ENCODE measurements around the gene DPEP3.

DNA sequence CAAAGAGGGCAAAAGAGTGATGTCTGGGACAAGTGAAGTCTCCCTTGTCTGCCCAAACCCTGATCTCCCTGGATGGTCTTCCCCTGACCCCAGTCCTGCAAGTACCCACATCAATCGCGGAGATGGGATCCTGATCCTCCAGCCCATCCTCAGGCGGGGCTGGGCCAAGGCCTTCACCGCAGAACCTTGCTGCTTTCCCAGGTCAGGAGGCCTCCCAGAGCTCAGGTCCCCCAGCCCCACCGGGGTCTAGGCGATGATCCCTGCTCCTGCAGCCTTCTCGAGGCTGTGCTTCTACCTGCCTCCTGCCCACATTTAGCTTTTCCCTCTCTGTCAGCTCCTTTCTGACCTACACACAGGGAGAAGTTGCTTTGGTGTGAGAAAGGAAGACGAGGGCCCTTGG, 18.2 kb downstream of the DPEP3 start:
- no peak for TF ChIP-seq POLR2A (IDR thresholded peaks at IDR 0.05)
- TF ChIP-seq, protein P1, sequence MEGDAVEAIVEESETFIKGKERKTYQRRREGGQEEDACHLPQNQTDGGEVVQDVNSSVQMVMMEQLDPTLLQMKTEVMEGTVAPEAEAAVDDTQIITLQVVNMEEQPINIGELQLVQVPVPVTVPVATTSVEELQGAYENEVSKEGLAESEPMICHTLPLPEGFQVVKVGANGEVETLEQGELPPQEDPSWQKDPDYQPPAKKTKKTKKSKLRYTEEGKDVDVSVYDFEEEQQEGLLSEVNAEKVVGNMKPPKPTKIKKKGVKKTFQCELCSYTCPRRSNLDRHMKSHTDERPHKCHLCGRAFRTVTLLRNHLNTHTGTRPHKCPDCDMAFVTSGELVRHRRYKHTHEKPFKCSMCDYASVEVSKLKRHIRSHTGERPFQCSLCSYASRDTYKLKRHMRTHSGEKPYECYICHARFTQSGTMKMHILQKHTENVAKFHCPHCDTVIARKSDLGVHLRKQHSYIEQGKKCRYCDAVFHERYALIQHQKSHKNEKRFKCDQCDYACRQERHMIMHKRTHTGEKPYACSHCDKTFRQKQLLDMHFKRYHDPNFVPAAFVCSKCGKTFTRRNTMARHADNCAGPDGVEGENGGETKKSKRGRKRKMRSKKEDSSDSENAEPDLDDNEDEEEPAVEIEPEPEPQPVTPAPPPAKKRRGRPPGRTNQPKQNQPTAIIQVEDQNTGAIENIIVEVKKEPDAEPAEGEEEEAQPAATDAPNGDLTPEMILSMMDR (IDR thresholded peaks at IDR 0.05) = no peak
